ENCODE data around the gene ENTPD2. TPM values are rescaled to one million over a fixed set of nuclear protein-coding genes. Genes with fewer than 3 reads are reported as not detected.
"Not testable (repeated sequence)": the region's sequence is repeated elsewhere in the genome, so short reads cannot be mapped to it uniquely, and the experiment has no call there.

Gene ENTPD2
- total RNA-seq, 1 donor = 0.09 TPM

GRCh38 chr9:137009217-137009616, 44.6 kb downstream of the ENTPD2 start:
- no peak overlapping the region for H3K4me3 ChIP-seq (ENCODE audit: low read depth, low read length)
- TF ChIP-seq CTCF (IDR thresholded peaks at IDR 0.05; ENCODE audit: insufficient read depth, low read length) = no peak
- DNase-seq (ENCODE audit: low read depth) = no peak

- no peak overlapping the region for H3K4me3 ChIP-seq (ENCODE audit: low read depth, low read length)
- TF ChIP-seq CTCF (IDR thresholded peaks at IDR 0.05; ENCODE audit: insufficient read depth, low read length) = no peak
- DNase-seq (ENCODE audit: low read depth) = no peak
Observed at GRCh38 chr9:137008312-137008711, 45.5 kb downstream of the ENTPD2 start.

- no peak for DNase-seq (ENCODE audit: low read depth)
- no peak for TF ChIP-seq CTCF (IDR thresholded peaks at IDR 0.05; ENCODE audit: insufficient read depth, low read length)
Observed at GRCh38 chr9:137007816-137008270, 46.0 kb downstream of the ENTPD2 start.

GRCh38 chr9:137007108-137007815, 46.6 kb downstream of the ENTPD2 start:
- H3K4me3 ChIP-seq (ENCODE audit: low read depth, low read length) = no peak overlapping the region
- DNase-seq (ENCODE audit: low read depth) = no peak
- no peak for TF ChIP-seq CTCF (IDR thresholded peaks at IDR 0.05; ENCODE audit: insufficient read depth, low read length)

More at GRCh38 chr9:137007816-137008270, 46.0 kb downstream of the ENTPD2 start:
- no peak overlapping the region for H3K4me3 ChIP-seq (ENCODE audit: low read depth, low read length)

- no peak for DNase-seq (ENCODE audit: low read depth)
- TF ChIP-seq CTCF (IDR thresholded peaks at IDR 0.05; ENCODE audit: insufficient read depth, low read length) = no peak
- H3K4me3 ChIP-seq (ENCODE audit: low read depth, low read length) = no peak overlapping the region
Observed at GRCh38 chr9:137006116-137007003, 47.5 kb downstream of the ENTPD2 start.

GRCh38 chr9:137004285-137004684, 49.6 kb downstream of the ENTPD2 start:
- not testable (repeated sequence) for DNase-seq (ENCODE audit: low read depth); H3K4me3 ChIP-seq (ENCODE audit: low read depth, low read length)

- no peak overlapping the region for H3K4me3 ChIP-seq (ENCODE audit: low read depth, low read length)
- DNase-seq (ENCODE audit: low read depth) = no peak
- TF ChIP-seq CTCF (IDR thresholded peaks at IDR 0.05; ENCODE audit: insufficient read depth, low read length) = no peak
Observed at GRCh38 chr9:137002646-137003041, 51.2 kb downstream of the ENTPD2 start.

Data from fibroblast of the aortic adventitia (primary cell).